Fibroblast of villous mesenchyme (primary cell): ENCODE data around the gene ETS2. TPM values are rescaled to one million over a fixed set of nuclear protein-coding genes. Genes with fewer than 3 reads are reported as not detected.

Experiments
- DNase-seq: peaks from one replicate; pipeline ENCODE4 v3.0.0-alpha.2; 2010; ENCODE audit warnings: low read depth
- H3K4me3 ChIP-seq: 2 replicates; pipeline ENCODE4 v1.5.1; 2011; ENCODE audit warnings: low read depth, mild to moderate bottlenecking, low read length
- CTCF ChIP-seq: IDR thresholded peaks from 2 replicates; pipeline ENCODE4 v1.5.1; 2012; ENCODE audit warnings: low read depth, mild to moderate bottlenecking, low read length; ENCODE audit not compliant: insufficient read depth
- total RNA-seq: library from RNA; depleted of rRNA; stranded (reverse); fragments of >200 nt; gene quantifications from 2 replicates; pipeline ENCODE4 v1.2.3, GENCODE V29; 2012

The ETS2 gene
- total RNA-seq, 1 donor: 45.8 TPM

GRCh38 chr21:38777015-38777414, 28.7 kb upstream of the ETS2 start:
- TF ChIP-seq CTCF: no peak
- no peak overlapping the region for H3K4me3 ChIP-seq
- no peak for DNase-seq

- no peak for DNase-seq
- H3K4me3 ChIP-seq: no peak overlapping the region
- no peak for TF ChIP-seq CTCF
These were observed 28.2 kb upstream of the ETS2 start for GRCh38 chr21:38777531-38777930.

GRCh38 chr21:38780879-38781278, 24.9 kb upstream of the ETS2 start:
- no peak for TF ChIP-seq CTCF
- no peak overlapping the region for H3K4me3 ChIP-seq
- DNase-seq: no peak

- TF ChIP-seq CTCF: no peak
- no peak overlapping the region for H3K4me3 ChIP-seq
- DNase-seq: no peak
These were observed 21.1 kb upstream of the ETS2 start for GRCh38 chr21:38784458-38785266.

- H3K4me3 ChIP-seq: no peak overlapping the region
- DNase-seq: no peak
- no peak for TF ChIP-seq CTCF
These were observed 20.2 kb upstream of the ETS2 start for GRCh38 chr21:38785483-38785882.

- no peak for TF ChIP-seq CTCF
- H3K4me3 ChIP-seq: no peak overlapping the region
- DNase-seq: no peak
These were observed 18.7 kb upstream of the ETS2 start for GRCh38 chr21:38787016-38787415.
